Ectodermal cell (in vitro differentiated cells): Measurements from ENCODE around the gene PROC.
A peak's percentile ranks its signal among the peaks of the same experiment; 100 is the strongest.

Source experiments
- H3K27ac ChIP-seq: 2 replicates; pipeline ENCODE4 v1.7.0; 2013; ENCODE audit warnings: mild to moderate bottlenecking, low read depth, low read length; ENCODE audit not compliant: insufficient read depth, poor library complexity, severe bottlenecking
- H3K27me3 ChIP-seq: 2 replicates; pipeline ENCODE4 v1.7.0; 2013; ENCODE audit warnings: mild to moderate bottlenecking, low read length; ENCODE audit not compliant: insufficient read depth, control insufficient read depth, poor library complexity, severe bottlenecking
- H3K36me3 ChIP-seq: one replicate; pipeline ENCODE4 v1.7.0; 2013; ENCODE audit warnings: low read length; ENCODE audit not compliant: control insufficient read depth, insufficient read depth
- H3K4me1 ChIP-seq: one replicate; pipeline ENCODE4 v1.7.0; 2013; ENCODE audit warnings: low read length; ENCODE audit not compliant: control insufficient read depth, insufficient read depth
- H3K4me3 ChIP-seq: 2 replicates; pipeline ENCODE4 v1.7.0; 2013; ENCODE audit warnings: low read depth, low read length, control low read depth; ENCODE audit not compliant: insufficient read depth
- H3K9me3 ChIP-seq: 2 replicates; pipeline ENCODE4 v1.7.0; 2013; ENCODE audit warnings: mild to moderate bottlenecking, low read length, moderate library complexity; ENCODE audit not compliant: control insufficient read depth
- WGBS, 2 experiments: methylation state at CpG; one replicate each; pipeline ENCODE4 v1.1.7; 2013; ENCODE audit warnings: missing lambda C conversion rate in 2 of 2; 5-methylcytosine and 5-hydroxymethylcytosine counted together

Gene PROC

GRCh38 chr2:127384529-127384928 lies 33.7 kb upstream of the PROC start:
- no peaks in the 10 kb centered on the region for H3K4me1 ChIP-seq

GRCh38 chr2:127386246-127386645 lies 32.0 kb upstream of the PROC start:
- no peak overlapping the region for H3K27ac ChIP-seq
- 91% methylated on average over 4 of the region's 4 CpGs for WGBS, 2 experiments
- H3K4me1 ChIP-seq, result no peaks in the 10 kb centered on the region

More at GRCh38 chr2:127384529-127384928, 33.7 kb upstream of the PROC start:
- Histone ChIP-seq H3K27ac (no peak overlapping the region), H3K9me3 (no peaks in the 10 kb centered on the region), H3K4me3 (no peak overlapping the region), H3K27me3 (peaks cover 7% of the 10 kb centered on the region), H3K36me3 (no peaks in the 10 kb centered on the region)
- 95% methylated on average over 6 of the region's 6 CpGs for WGBS, 2 experiments

GRCh38 chr2:127386764-127387654 lies 31.2 kb upstream of the PROC start:
- peaks cover 7% of the 10 kb centered on the region for H3K27me3 ChIP-seq
- H3K36me3 ChIP-seq, result no peaks in the 10 kb centered on the region
- 3% methylated on average over 52 to 58 of the region's 58 CpGs for WGBS, 2 experiments
- no peaks in the 10 kb centered on the region for H3K4me1 ChIP-seq
- H3K9me3 ChIP-seq, result no peaks in the 10 kb centered on the region
- H3K27ac ChIP-seq, result peak overlapping the region; percentile 98
- peak overlapping the region; percentile 87 for H3K4me3 ChIP-seq

More at GRCh38 chr2:127386246-127386645, 32.0 kb upstream of the PROC start:
- Histone ChIP-seq H3K9me3 (no peaks in the 10 kb centered on the region), H3K27me3 (peaks cover 7% of the 10 kb centered on the region), H3K4me3 (no peak overlapping the region), H3K36me3 (no peaks in the 10 kb centered on the region)

GRCh38 chr2:127387655-127388422 lies 30.4 kb upstream of the PROC start, which contains the start of gene MAP3K2:
TSS of gene MAP3K2 (minus strand) at chr2:127387975. CDS start at chr2:127343129, 44,846 bp downstream.
- peak within 1 kb of the TSS; percentile 87 for H3K4me3 ChIP-seq
- H3K9me3 ChIP-seq, result no peaks in the 10 kb centered on the region
- H3K27me3 ChIP-seq, result peaks cover 7% of the 10 kb centered on the region
- no peaks in the 10 kb centered on the region for H3K4me1 ChIP-seq
- H3K36me3 ChIP-seq, result no peaks in the 10 kb centered on the region
- H3K27ac ChIP-seq, result peak within 1 kb of the TSS; percentile 98
- 0% methylated on average over 100 of the region's 100 CpGs for WGBS, 2 experiments

GRCh38 chr2:127388423-127389164 lies 29.6 kb upstream of the PROC start:
- no peaks in the 10 kb centered on the region for H3K9me3 ChIP-seq
- no peak overlapping the region for H3K27ac ChIP-seq
- H3K4me3 ChIP-seq, result peak overlapping the region; percentile 87
- H3K36me3 ChIP-seq, result no peaks in the 10 kb centered on the region
- 55 to 59% methylated on average over 8 of the region's 8 CpGs for WGBS, 2 experiments
- H3K4me1 ChIP-seq, result no peaks in the 10 kb centered on the region
- peaks cover 7% of the 10 kb centered on the region for H3K27me3 ChIP-seq

- WGBS, 2 experiments, result 96 to 99% methylated on average over 5 of the region's 5 CpGs
- H3K9me3 ChIP-seq, result no peaks in the 10 kb centered on the region
- H3K27me3 ChIP-seq, result peaks cover 7% of the 10 kb centered on the region
- no peak overlapping the region for H3K4me3 ChIP-seq
- no peak overlapping the region for H3K27ac ChIP-seq
- no peaks in the 10 kb centered on the region for H3K4me1 ChIP-seq
- H3K36me3 ChIP-seq, result no peaks in the 10 kb centered on the region
Measured at GRCh38 chr2:127389778-127390435, 28.3 kb upstream of the PROC start.

GRCh38 chr2:127392133-127392827 lies 25.9 kb upstream of the PROC start:
- 96 to 100% methylated on average over 1 to 2 of the region's 2 CpGs for WGBS, 2 experiments
- Histone ChIP-seq H3K4me3 (no peak overlapping the region), H3K36me3 (no peaks in the 10 kb centered on the region), H3K9me3 (no peaks in the 10 kb centered on the region), H3K27me3 (peaks cover 7% of the 10 kb centered on the region), H3K27ac (no peak overlapping the region), H3K4me1 (no peaks in the 10 kb centered on the region)

- Histone ChIP-seq H3K4me1 (no peaks in the 10 kb centered on the region), H3K36me3 (no peaks in the 10 kb centered on the region), H3K27ac (no peak overlapping the region), H3K27me3 (peaks cover 7% of the 10 kb centered on the region), H3K9me3 (no peaks in the 10 kb centered on the region), H3K4me3 (no peak overlapping the region)
- WGBS, 2 experiments, result 88 to 100% methylated on average over 1 of the region's 1 CpG
Measured at GRCh38 chr2:127392828-127393578, 25.2 kb upstream of the PROC start.
